ENCODE results near the gene ABCC11.

- TF ChIP-seq ZNF274 (IDR thresholded peaks at IDR 0.05; ENCODE audit: low read depth, low read length) = no peak
- no peak for TF ChIP-seq SUZ12 (IDR thresholded peaks at IDR 0.05; ENCODE audit: extremely low read depth, insufficient read depth, insufficient read length)
- TF ChIP-seq YY1 (IDR thresholded peaks at IDR 0.05; ENCODE audit: insufficient read depth, insufficient read length) = no peak
Measured at GRCh38 chr16:48282636-48283263, 35.4 kb upstream of the ABCC11 start.

All from NT2/D1 (cell line).